ENCODE measurements around the gene ENOX1.

Gene ENOX1

DNA sequence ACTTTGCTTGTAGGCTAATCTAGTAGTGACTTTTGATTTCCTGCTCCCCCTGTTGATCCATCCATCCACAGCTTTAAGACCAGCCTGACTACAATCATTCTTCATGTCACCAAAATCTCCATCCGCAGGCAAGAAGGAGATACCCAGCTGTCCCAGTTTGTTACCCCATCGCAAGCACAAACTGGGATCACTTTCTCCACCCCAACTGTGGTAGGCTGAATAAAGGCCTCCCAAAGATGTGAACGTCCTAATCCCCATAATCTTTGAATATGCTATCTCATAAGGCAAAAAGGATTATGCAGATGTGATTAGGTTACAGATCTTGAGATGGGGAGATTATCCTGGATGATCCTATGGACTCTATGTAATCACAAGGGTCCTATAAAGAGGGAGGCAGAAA lies 202.0 kb downstream of the ENOX1 start:
- DNase-seq, result no peak

- DNase-seq, result no peak
Observed at GRCh38 chr13:43583321-43583720, 203.5 kb downstream of the ENOX1 start.

- DNase-seq, result no peak
Observed at GRCh38 chr13:43580280-43580679, 206.5 kb downstream of the ENOX1 start.

- no peak for DNase-seq
Observed at GRCh38 chr13:43579321-43579720, 207.5 kb downstream of the ENOX1 start.

GRCh38 chr13:43574605-43575004 lies 212.2 kb downstream of the ENOX1 start:
- DNase-seq, result no peak

DNA sequence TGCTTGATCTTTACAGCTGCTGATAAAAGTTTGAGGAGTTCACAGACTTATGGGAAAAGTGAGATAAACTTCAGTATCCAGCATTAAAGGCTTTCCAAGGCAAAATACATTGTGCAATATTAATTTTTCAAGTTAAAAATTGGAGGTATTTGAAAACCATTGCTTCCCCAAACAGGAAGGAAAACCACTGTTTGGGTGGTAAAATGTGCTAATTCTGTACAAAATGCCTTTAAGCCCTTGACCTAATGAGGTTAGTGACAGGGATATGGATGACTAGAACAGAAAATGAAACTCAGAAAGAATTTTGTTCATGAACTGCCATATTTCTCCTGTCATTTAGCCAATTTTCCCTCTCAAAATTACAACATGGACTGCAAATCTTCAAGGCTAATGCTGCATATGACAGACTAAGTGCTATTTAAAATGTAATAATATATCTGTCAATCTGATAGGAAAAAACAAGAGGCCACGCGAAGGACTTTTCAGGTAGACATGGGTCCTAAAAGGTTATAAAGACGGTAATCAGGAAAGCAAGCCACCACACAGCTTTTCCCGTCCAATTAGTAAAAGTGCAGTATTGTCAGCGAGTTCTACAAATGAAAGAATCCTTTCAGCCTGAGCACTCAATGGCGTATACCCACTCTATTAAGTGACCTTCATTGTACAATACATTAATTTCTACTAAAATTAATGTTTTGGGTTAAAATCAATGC lies 212.8 kb downstream of the ENOX1 start:
- no peak for DNase-seq

GRCh38 chr13:43573361-43573740 lies 213.4 kb downstream of the ENOX1 start:
- DNase-seq, result no peak

- DNase-seq, result no peak
Observed at GRCh38 chr13:43572656-43573360, 214.0 kb downstream of the ENOX1 start.

DNA sequence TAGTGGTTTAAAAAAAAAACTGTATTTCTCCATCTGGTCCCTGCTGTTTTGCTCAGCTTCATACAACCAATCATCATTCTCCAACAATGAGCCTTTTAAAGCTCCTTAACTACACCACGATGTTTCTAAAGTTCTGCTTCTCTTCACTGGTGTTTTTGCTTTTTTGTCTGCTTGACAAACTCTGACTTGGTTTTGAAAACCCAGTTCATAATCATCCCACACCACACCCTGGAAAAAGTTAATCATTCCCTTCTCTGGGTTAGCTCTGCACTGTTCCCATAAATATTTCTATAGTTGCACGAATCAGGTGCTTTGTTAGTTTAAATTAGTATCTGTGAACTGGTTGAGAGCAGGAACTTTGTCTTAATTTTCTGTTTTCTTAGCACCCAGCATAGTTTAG lies 217.1 kb downstream of the ENOX1 start:
- no peak for DNase-seq

DNA sequence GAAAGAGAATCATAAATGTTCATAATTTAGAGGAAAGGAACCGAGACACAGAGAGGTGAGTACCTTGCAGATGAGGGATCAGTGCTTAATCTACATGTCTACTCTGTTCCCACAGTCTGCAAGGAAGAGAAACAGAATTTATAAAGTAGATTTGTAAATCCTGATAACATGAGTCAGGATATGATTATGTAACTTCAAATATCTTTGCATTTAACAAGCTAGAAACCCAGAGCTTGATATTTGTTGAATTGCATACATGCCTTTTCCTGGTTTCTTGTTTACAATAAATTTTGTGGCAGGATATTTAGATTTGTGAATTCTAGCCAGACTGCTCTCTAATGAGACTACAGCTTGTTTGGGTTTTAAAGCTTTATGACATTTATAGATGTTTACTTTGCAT lies 219.2 kb downstream of the ENOX1 start:
- no peak for DNase-seq

DNA sequence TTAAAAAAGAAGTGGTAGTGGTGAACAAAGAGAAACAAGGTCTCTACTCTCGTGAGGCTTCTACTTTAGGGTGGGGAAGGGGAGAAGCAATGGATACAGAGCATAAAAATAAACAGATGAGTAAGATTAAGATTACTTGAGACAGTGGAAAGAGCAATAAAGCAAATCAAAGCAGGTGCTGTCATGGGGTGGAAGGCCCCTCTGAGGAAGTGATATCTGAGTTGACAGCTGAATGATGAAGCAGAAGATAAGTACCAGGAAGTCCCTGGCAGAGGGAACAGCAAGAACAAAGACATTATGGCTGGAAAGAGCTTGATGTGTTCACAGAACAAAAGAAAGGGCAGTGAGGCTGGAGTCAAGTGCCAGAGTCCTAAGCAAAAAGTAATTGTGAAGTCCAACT lies 221.8 kb downstream of the ENOX1 start:
- no peak for DNase-seq

DNA sequence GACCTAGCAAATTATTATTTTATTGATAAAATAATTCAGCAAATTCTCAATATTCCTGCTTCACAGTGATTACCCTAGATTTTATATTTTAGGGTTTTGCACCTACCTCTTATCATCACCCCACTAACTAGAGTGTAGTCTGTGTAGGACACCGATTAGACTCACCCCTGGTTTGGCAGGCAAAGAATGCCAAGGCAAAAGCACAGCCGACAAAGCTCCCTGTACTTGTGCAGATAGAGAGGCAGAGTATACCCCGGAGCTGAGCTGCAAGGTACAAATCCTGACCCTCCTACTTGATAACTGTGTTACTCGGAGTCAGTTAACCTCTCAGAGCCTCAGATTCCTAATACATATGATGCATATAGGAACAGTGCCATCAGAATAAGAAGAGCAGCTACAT lies 225.7 kb downstream of the ENOX1 start:
- DNase-seq, result no peak

DNA sequence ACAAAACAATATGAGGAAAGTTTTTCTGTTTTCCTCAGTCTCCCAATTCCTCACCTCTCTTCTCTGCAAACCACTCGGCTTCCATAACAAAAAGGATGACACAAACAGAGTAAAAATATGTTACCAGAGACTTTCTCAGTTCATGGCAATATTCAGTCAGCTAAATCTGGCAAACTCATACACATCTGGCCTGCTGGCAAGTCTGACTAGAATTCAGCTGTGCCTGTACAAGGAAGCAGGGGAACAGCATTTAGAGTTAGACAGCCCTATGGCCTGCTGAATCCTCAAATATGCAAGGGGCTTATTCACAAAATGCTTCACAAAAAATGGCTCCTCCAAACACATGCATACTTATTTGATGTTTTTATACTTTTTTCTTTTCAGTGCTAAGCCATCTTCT lies 227.8 kb downstream of the ENOX1 start:
- no peak for DNase-seq

GRCh38 chr13:43558326-43558725 lies 228.4 kb downstream of the ENOX1 start:
- no peak for DNase-seq

DNA sequence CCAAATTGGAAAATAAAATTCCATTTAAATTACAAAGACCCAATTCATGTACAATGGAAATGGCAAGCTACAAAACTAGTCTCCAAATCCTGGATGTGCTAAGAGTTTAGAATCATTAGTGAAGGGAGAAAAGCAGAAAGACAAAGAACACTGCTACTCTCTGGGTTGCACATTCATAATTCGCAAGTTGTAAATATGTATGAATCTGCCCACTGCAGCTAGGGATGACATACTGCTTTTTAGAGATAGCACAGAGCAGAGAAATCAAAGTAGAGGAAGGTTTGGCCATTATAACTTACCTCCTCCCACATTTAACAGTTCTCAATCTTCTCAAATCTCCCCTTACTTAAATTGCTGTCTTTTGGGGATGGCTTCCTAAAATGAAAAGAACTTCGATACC lies 231.1 kb downstream of the ENOX1 start:
- no peak for DNase-seq

GRCh38 chr13:43551897-43552456 lies 234.8 kb downstream of the ENOX1 start:
- DNase-seq, result no peak

DNA sequence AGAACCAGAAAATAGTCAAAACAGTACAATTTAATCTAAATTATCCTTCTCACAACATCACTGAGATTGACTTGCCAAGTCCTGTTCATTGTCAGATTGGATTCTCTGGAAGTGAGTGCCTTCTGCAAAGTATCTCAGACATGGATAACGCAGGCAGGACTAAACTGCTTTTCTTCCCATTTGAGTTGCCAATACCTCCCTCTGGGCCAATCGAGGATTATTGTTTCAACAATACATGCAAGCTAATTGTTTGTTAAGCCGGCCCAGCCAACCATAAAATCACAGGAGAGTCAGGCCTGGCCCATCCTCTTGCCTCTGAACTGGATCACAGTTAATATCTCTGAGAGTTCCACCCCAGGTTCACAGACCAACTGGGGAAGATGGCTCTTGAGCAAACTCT lies 240.0 kb downstream of the ENOX1 start:
- DNase-seq, result no peak

DNA sequence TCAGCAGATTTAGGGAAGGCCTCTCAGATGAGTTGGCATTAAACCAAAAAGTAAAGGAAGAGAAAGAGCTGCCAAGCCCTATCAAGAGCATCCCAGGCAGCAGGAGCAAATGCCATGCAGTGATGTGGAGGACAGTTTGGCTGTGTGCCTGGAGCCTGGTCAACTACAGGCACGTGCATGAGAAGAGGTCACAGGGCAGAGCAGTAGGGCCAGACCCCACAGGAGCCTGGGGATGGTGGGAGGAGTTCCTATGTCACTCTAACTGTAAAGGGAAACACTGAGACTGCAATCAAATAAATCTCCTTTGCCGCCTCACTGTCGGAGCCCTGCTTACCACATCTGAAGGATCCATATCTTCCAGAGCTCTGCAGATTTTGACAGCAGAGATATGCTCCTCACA lies 240.5 kb downstream of the ENOX1 start:
- no peak for DNase-seq

DNA sequence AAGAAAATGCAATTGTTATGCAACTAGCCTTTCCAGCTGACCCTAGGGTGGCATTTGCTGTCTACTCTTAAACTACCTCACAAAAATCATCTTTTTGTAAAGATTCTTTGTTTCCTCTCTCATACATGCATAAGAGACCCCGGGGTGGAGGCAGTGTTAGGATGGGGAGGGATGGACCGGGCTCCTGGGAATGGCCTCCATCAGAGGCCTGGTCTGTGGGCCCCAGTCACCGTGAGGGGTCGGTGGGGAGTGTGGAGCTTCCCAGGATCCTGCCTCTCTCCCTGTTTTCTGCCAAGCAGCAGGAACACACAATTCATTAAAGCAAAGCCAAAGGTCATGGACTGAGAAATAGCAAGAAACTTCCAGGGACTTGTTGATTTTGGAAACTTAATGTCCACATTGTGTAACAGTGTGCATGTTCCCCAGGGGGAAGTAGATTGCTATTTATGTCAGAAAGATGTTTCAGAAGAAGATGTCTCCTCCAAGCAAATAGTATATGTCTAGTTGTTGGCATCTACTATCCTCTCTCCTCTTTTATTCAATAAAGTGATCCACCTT lies 241.4 kb downstream of the ENOX1 start:
- no peak for DNase-seq

DNA sequence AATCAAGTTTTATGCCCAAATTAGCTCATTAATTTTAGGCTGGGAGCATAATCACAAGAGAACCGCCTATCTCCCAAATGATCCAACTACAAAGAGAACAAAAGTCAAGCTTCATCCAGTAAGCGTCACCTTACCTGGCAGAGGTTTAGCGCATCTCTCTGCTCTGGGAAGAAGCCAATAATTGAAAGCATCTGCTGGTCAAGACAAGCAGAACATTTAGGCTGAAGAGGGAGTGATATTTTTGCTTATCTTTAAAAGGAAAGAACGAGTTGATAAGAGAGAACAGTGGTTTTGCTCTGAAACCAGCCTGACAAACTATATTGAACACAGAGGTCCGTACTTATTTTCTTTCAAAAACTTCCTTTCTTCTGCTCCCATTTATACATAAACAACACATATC lies 242.1 kb downstream of the ENOX1 start:
- DNase-seq, result no peak

GRCh38 chr13:43544011-43544410 lies 242.8 kb downstream of the ENOX1 start:
- no peak for DNase-seq

DNA sequence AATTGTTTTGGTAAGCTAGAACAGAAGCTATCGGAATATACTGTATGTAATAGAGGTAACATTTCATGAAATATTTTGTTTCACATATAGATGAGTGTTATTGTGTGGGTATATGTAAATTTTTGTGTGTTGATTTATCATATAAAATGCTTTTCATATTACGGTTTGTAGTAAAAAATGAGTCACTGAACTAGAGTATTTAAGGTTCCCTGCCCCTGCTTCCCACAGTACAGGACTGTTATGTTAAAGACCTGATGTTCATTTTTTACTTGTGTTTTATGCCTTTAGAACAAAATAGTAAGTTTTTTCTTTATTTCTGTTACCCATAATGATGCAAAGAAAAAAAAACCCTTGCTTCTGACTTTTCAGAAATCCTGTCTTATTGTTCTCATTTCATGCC lies 243.4 kb downstream of the ENOX1 start:
- no peak for DNase-seq

DNA sequence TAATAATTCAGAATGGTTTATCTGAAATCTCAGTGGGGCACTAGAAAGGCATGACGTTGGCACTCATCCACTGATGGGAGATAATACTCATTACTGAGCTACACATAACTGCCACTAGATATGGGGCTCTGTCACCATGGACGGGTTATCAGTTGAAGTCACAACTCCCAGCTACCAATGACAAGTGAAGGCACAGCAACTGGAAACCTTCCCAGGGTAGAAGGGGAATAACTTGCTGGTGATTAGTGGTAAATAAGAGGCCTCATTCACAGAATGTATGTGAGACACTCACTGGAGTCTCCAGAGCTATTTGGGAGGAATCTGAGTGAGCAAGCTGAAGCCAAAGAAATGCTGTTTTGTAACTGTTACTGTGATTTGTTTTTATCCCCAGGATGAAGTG lies 249.6 kb downstream of the ENOX1 start:
- no peak for DNase-seq

DNA sequence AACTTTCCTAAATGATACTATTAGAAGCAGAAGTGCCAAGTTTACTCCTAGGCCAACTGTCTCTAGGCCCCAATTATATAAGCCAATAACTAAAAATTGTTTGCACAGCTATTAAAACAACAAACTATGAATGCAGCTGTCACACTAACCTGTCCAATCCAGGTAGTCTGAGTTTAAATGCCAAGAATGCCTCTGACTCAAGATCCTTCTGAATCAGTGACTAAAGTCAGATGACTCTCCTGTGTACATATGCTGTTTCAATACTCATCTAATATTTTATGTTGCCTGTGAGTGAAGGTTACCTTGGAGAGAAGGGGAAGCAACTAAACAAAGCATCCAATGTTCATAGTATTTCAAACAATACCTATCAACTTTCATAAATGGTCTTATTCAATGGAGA lies 257.0 kb downstream of the ENOX1 start:
- DNase-seq, result no peak
